HG03442 (cell line): Measurements from ENCODE around the gene PITPNM3.

Experiments used
- ATAC-seq: cut with Tn5 transposase; IDR thresholded peaks from one replicate; pipeline ENCODE4 v1.9.1; 2021; ENCODE audit warnings: mild to moderate bottlenecking, moderate library complexity; ENCODE audit not compliant: unreplicated experiment

The PITPNM3 gene

GRCh38 chr17:6465206-6466003 lies 91.0 kb downstream of the PITPNM3 start:
- ATAC-seq: no peak

GRCh38 chr17:6464446-6465041 lies 91.8 kb downstream of the PITPNM3 start:
- no peak for ATAC-seq

GRCh38 chr17:6463616-6464445 lies 92.5 kb downstream of the PITPNM3 start:
- no peak for ATAC-seq

GRCh38 chr17:6462692-6463091 lies 93.7 kb downstream of the PITPNM3 start:
- ATAC-seq: no peak

GRCh38 chr17:6461792-6462524 lies 94.4 kb downstream of the PITPNM3 start:
- no peak for ATAC-seq

GRCh38 chr17:6461246-6461645 lies 95.1 kb downstream of the PITPNM3 start:
- no peak for ATAC-seq

- ATAC-seq: no peak
These were observed 95.7 kb downstream of the PITPNM3 start for GRCh38 chr17:6460531-6461161.

- no peak for ATAC-seq
These were observed 97.8 kb downstream of the PITPNM3 start for GRCh38 chr17:6458460-6458950.

- no peak for ATAC-seq
These were observed 98.5 kb downstream of the PITPNM3 start for GRCh38 chr17:6457688-6458459.

- no peak for ATAC-seq
These were observed 99.3 kb downstream of the PITPNM3 start for GRCh38 chr17:6456914-6457687.

GRCh38 chr17:6456321-6456720 lies 100.0 kb downstream of the PITPNM3 start:
- ATAC-seq: no peak

- no peak for ATAC-seq
These were observed 101.0 kb downstream of the PITPNM3 start for GRCh38 chr17:6455321-6455705.

- ATAC-seq: no peak
These were observed 101.6 kb downstream of the PITPNM3 start for GRCh38 chr17:6454495-6455320.

GRCh38 chr17:6453279-6454024 lies 102.9 kb downstream of the PITPNM3 start:
- no peak for ATAC-seq

- ATAC-seq: no peak
These were observed 103.7 kb downstream of the PITPNM3 start for GRCh38 chr17:6452471-6453266.
